ENCODE results near the gene NPSR1.
"Not testable (repeated sequence)": the region's sequence is repeated elsewhere in the genome, so short reads cannot be mapped to it uniquely, and the experiment has no call there.

The NPSR1 gene

DNA sequence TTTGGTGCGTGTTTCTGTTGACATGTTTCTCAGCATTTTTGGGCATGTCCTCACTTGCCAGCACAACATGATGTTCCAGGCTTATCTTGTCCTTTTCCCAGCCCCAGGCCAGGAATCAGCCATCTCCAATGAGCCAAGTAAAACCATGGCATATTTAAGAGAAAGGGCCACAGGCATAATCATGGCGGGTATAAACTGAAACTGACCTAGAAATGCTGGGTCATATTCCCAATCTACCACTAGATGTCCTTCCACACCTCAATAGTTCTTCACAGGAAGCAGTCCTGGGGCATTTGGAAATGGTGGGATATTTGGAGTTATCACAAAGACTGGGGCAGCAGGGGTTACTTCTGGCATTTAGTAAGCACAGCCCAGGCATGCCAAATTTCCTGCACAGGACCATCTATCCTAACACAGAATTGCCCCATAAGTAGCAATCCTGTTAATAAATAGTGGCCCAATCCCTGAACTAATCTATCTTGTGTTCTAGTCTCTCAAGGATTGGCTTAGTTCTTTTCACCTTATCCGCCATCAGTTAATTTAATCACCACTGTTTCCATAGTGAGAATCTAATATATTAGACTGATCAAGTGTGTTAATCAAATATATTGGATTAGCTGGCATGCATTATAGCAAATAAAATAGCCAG lies 101.6 kb downstream of the NPSR1 start:
- no peak for DNase-seq

GRCh38 chr7:34760271-34760670 lies 102.3 kb downstream of the NPSR1 start:
- no peak for DNase-seq

- DNase-seq = no peak
These were observed 103.2 kb downstream of the NPSR1 start for GRCh38 chr7:34761206-34761605.

GRCh38 chr7:34761627-34762026 lies 103.6 kb downstream of the NPSR1 start:
- no peak for DNase-seq

DNA sequence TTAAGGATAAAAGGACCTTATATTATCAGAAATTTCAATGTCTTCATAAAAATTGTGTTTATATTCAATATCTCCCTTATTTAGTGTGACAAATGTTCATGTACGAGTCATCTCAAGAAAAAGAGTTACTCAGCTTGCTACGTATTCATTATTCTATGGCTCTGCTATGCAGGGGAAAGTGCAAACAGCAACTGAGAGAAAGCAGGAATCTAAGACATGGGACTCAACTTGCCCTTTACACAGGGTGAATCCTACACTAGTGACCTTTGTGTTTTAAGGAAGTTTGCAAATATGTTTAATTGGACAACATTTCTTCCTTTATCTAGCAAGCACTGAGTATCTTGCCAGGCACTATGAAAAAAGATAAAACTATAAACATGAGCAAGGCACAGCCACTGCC lies 104.7 kb downstream of the NPSR1 start:
- DNase-seq = no peak

- no peak for DNase-seq
These were observed 114.4 kb downstream of the NPSR1 start for GRCh38 chr7:34772296-34772938.

DNA sequence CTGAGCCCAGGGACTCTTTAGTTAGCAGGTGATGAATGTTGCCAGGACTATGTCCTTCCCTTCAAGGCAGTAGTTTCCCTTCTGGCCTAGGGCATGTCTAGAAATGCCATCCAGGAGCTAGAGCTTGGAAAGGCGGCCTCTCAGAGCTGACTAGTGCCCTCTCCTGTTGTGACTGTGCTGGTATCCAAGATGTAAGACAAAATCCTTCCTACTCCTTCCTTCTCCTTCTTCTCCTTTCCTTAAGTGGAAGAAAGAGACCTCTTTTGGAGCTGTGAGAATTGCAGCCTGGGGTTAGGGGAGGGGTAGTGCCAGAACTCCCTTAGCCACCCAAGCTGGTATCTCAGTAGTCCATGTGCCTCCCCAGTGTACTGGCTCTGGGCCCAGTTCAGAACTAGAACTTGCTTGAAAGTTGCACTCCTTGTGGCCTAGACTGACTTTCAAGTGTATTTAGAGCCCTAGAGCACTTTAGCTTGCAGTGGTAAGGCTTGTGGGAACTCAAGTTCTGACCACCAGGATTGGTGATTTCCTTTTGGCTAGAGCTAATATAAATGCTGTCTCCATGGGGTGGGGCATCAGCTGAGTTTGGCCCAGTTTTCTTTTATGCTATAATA lies 118.8 kb downstream of the NPSR1 start:
- no peak for DNase-seq

- DNase-seq = no peak
These were observed 122.5 kb downstream of the NPSR1 start for GRCh38 chr7:34780546-34780945.

- no peak for DNase-seq
These were observed 129.6 kb downstream of the NPSR1 start for GRCh38 chr7:34787586-34787985.

DNA sequence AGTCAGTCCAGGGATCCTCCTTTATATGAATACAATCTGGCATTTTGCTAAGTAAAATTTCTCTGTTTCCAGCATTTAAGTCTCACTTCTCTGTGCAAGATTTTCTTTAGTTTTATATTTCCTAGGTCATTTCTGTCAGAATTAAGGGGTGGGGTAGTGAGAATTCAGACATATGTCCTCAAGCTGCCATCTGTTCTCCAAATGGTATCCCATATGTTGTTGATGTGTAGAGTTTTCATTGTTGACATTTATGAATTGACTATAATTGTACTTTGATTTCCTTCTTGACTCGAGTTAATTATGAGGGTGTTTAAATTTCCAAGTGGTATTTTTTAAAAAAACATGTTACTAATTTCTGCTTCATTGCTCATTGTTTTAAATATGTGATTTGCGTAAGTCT lies 148.8 kb downstream of the NPSR1 start:
- DNase-seq = no peak

DNA sequence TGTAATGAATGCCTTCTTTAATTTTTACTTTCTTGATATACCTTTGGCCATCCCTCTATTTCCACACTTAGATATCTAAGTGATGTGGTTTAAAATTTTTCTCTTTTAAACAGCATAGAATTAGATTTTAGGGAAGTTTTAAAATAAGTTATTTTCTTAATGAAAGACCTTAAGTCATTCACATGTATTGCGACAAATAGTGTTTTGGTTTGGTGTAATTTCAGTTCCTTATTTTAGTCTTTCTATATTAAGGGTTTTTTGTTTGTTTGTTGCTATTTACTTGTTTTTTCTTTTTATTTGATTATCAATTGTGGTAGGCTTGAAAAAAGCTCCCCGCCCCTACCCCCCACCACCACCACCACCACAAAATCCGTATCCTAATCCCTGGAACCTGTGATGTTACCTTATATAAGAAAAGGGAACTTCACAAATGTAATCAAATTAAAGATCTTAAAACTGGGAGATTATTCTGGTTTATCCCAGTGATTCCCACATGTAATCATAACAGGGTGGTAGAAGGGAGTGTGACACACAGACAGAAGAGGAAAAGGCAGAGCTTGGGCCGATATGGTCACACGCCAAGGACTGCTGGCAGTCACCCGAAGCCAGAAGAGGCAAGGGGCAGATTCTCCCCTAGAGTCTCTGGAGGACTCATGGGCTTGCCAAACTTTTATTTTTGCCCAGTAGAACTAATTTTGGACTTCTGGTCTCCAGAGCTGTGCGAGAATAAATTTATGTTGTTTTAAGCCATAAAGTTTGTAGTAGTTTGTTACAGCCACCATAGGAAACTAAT lies 149.7 kb downstream of the NPSR1 start:
- no peak for DNase-seq

DNA sequence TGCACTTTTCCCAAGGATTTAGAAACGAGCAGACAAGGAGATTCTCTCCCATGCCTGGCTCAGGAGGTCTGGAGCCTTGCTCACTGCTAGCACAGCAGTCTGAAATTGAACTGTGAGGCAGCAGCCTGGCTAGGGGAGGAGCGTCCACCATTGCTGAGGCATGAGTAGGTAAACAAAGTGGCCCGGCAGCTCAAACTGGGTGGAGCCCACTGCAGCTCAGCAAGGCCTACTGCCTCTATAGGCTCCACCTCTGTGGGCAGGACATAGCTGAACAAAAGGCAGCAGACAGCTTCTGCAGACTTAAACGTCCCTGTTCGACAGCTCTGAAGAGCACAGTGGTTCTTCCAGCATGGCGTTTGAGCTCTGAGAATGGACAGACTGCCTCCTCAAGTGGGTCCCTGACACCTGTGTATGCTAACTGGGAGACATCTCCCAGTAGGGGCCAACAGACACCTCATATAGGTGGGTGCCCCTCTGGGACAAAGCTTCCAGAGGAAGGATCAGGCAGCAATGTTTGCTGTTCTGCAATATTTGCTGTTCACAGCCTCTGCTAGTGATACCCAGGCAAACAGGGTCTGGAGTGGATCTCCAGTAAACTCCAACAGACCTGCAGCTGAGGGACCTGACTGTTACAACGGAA lies 156.3 kb downstream of the NPSR1 start:
- not testable (repeated sequence) for DNase-seq

GRCh38 chr7:34821932-34822558 lies 164.0 kb downstream of the NPSR1 start:
- no peak for DNase-seq

GRCh38 chr7:34823650-34824258 lies 165.7 kb downstream of the NPSR1 start:
- peak; percentile 83 for DNase-seq

DNA sequence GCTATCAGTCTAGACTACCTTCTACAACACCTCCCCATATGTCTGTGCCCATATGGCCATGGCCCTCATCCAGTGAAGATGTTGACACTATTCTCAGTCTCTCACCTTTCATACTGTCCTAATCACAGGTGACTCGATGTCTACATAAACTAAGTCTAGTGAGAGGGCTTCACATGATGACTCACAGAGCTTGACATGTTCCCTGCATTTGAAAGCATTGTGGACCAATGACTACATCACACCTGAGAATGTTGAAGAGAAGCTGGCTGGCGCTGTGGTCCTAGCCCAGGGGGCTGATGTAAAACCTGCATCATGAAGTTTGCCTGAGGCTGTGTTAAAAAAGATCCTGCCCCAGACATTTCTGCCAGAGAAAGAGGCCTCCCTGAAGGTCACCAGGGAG lies 167.2 kb downstream of the NPSR1 start:
- no peak for DNase-seq

GRCh38 chr7:34830390-34830789 lies 172.4 kb downstream of the NPSR1 start:
- no peak for DNase-seq

DNA sequence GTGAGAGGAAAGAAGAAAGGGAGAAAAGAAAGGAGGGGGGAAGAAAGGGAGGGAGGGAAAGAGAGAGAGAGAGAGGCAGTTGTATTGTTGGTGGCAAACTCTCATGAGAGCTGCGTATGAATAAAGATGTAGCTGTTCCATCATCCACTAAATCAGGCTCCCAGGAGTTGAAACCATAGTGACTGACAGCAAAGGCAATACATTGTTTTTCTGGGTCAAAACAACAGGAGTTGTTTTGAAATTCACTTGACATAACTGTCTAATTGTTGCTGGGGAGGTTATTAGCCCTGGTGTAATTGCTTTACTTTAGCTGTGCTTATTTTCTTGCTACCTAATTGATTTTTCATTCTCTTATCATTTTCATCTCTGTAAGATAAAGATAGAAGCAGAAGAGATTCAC lies 173.4 kb downstream of the NPSR1 start:
- DNase-seq = no peak

DNA sequence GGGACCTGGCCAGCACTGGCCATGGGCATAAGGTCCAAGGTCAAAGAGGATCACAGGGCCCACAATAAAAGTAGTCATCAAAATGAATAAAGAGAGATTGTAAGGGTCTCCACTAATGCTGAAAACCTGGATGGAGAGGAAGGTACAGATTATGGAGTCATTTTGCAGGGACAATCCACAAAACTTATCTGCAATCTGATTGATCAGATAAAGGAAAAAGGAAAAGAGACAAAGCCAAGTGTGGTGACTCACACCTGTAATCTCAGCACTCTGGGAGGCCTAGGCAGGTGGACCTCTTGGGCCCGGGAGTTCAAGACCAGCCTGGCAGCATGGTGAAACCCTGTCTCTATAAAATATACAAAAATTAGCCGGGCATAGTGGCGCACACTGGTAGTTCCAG lies 174.0 kb downstream of the NPSR1 start:
- DNase-seq = no peak

GRCh38 chr7:34835901-34836600 lies 178.0 kb downstream of the NPSR1 start:
- DNase-seq = no peak

- DNase-seq = no peak
These were observed 179.3 kb downstream of the NPSR1 start for GRCh38 chr7:34837316-34837715.

DNA sequence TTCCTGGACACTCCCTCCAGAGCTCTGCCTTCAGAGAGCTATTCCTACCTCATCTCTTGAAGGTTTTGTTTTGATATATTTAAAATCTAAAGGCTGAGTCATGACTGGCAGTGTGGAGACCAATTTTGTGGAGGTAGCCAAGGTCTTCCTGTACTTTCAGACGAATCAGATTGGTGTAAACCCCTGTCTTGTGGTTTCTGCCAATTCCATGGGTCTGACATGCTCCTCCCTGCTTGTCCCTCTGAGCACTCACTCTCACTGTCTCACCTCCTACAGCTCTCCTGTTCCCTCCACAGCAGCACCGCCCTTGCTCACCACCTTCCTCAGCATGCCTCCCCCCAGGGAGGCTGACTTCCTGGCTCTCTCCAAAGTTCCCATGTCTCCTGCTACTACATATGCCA lies 179.8 kb downstream of the NPSR1 start:
- DNase-seq = no peak

DNA sequence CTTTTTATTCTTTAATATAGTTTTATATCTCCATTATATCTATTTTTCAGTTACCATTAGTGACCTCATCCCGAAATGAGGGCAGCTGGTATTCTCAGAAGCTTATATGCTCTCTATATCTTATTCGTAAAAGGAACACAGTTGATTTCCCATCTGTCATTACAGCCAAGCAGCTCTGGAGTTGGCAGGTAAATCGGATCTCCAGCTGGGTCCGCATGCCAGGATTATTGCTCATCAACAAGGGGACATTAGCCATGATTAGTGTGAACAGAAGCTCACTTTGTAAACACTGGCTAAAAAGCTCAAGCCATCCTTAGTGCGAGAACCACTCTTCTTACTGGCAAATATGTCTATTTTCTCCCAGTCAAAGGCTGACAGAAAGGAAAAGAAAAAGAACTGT lies 180.3 kb downstream of the NPSR1 start:
- no peak for DNase-seq
